WTC11 (cell line): Measurements from ENCODE around the gene TSBP1. TPM values are rescaled to one million over a fixed set of nuclear protein-coding genes. Genes with fewer than 3 reads are reported as not detected.

ENCODE experiments used
- ATAC-seq: fragments of 200-7000 bp; cut with Tn5 transposase; 2 replicates; pipeline ENCODE4 v1.10.0; 2021; ENCODE audit warnings: mild to moderate bottlenecking, moderate library complexity
- CTCF ChIA-PET: fragments of 300-600 bp; sonication (Branson Sonifier 250); formaldehyde crosslinking; loops from one replicate; lab custom pipeline; 2021; ENCODE audit warnings: antibody characterized with exemption; lab: Charles Lee
- POLR2A ChIA-PET: fragments of 350-600 bp; sonication (Branson Sonifier 250); formaldehyde crosslinking; loops from one replicate; lab custom pipeline; 2021; ENCODE audit warnings: antibody characterized with exemption; lab: Charles Lee
- DNase-seq: peaks from one replicate; pipeline ENCODE4 v3.0.0; 2021; ENCODE audit warnings: low spot score
- H3K27ac Mint-ChIP-seq: 2 replicates; pipeline ENCODE4 v1.8.0; 2021; ENCODE audit warnings: mixed read lengths
- H3K27me3 Mint-ChIP-seq: 2 replicates; pipeline ENCODE4 v1.8.0; 2021; ENCODE audit warnings: low read depth, mild to moderate bottlenecking, moderate library complexity, mixed read lengths
- H3K36me3 Mint-ChIP-seq: 2 replicates; pipeline ENCODE4 v1.8.0; 2021; ENCODE audit warnings: mixed read lengths
- H3K4me1 Mint-ChIP-seq: 2 replicates; pipeline ENCODE4 v1.8.0; 2022; ENCODE audit warnings: mixed read lengths
- H3K4me3 Mint-ChIP-seq: 2 replicates; pipeline ENCODE4 v1.8.0; 2021; ENCODE audit warnings: mild to moderate bottlenecking, moderate library complexity, mixed read lengths
- H3K9me3 Mint-ChIP-seq: 2 replicates; pipeline ENCODE4 v1.8.0; 2021; ENCODE audit warnings: mixed read lengths
- ATF1 ChIP-seq: sonication (generic); formaldehyde crosslinking; IDR thresholded peaks from 2 replicates; pipeline ENCODE4 v1.8.1; 2023; ENCODE audit warnings: mild to moderate bottlenecking, moderate library complexity, missing genetic modification reagents
- ELF4 ChIP-seq: sonication (generic); formaldehyde crosslinking; IDR thresholded peaks from 2 replicates; pipeline ENCODE4 v1.8.1; 2022; ENCODE audit warnings: low read depth, mild to moderate bottlenecking, moderate library complexity, missing genetic modification reagents
- ETV6 ChIP-seq: sonication (generic); formaldehyde crosslinking; IDR thresholded peaks from 2 replicates; pipeline ENCODE4 v1.8.1; 2022; ENCODE audit warnings: mild to moderate bottlenecking, missing genetic modification reagents
- FOXJ3 ChIP-seq: sonication (generic); formaldehyde crosslinking; IDR thresholded peaks from 2 replicates; pipeline ENCODE4 v1.9.0; 2021; ENCODE audit warnings: missing genetic modification reagents, mild to moderate bottlenecking, borderline replicate concordance
- FOXP1 ChIP-seq: sonication (generic); formaldehyde crosslinking; IDR thresholded peaks from 2 replicates; pipeline ENCODE4 v1.8.0; 2022; ENCODE audit warnings: missing genetic modification reagents, mild to moderate bottlenecking, moderate library complexity, borderline replicate concordance
- FOXP4 ChIP-seq: sonication (generic); formaldehyde crosslinking; IDR thresholded peaks from 2 replicates; pipeline ENCODE4 v1.8.0; 2022; ENCODE audit warnings: mild to moderate bottlenecking, missing genetic modification reagents
- GTF2I ChIP-seq: fragments of 250-450 bp; sonication (Bioruptor Pico); conservative IDR thresholded peaks from 2 replicates; pipeline ENCODE4 v1.4.0; 2021; ENCODE audit warnings: mild to moderate bottlenecking
- HMGA2 ChIP-seq: fragments of 250-450 bp; sonication (Bioruptor Pico); IDR thresholded peaks from 2 replicates; pipeline ENCODE4 v1.4.0; 2021; ENCODE audit warnings: mild to moderate bottlenecking, moderate library complexity
- JUN ChIP-seq: sonication (generic); formaldehyde crosslinking; IDR thresholded peaks from 2 replicates; pipeline ENCODE4 v1.8.0; 2023; ENCODE audit warnings: mild to moderate bottlenecking, missing genetic modification reagents
- PRDM15 ChIP-seq: sonication (generic); formaldehyde crosslinking; IDR thresholded peaks from 2 replicates; pipeline ENCODE4 v1.8.0; 2022; ENCODE audit warnings: missing genetic modification reagents
- RELA ChIP-seq: sonication (generic); formaldehyde crosslinking; IDR thresholded peaks from 2 replicates; pipeline ENCODE4 v1.8.1; 2022; ENCODE audit warnings: missing genetic modification reagents, mild to moderate bottlenecking, borderline replicate concordance
- SMAD3 ChIP-seq: sonication (generic); formaldehyde crosslinking; IDR thresholded peaks from 2 replicates; pipeline ENCODE4 v1.8.0; 2022; ENCODE audit warnings: missing genetic modification reagents, mild to moderate bottlenecking, borderline replicate concordance
- TEAD1 ChIP-seq: sonication (generic); formaldehyde crosslinking; IDR thresholded peaks from 2 replicates; pipeline ENCODE4 v1.8.0; 2022; ENCODE audit warnings: mild to moderate bottlenecking, missing genetic modification reagents
- USF2 ChIP-seq: sonication (generic); formaldehyde crosslinking; IDR thresholded peaks from 2 replicates; pipeline ENCODE4 v1.8.1; 2023; ENCODE audit warnings: mild to moderate bottlenecking, missing genetic modification reagents, moderate library complexity
- ZNF138 ChIP-seq: sonication (generic); formaldehyde crosslinking; conservative IDR thresholded peaks from 2 replicates; pipeline ENCODE4 v1.8.1; 2022; ENCODE audit warnings: mild to moderate bottlenecking, moderate library complexity, missing genetic modification reagents
- ZNF263 ChIP-seq: sonication (generic); formaldehyde crosslinking; IDR thresholded peaks from 2 replicates; pipeline ENCODE4 v1.8.1; 2022; ENCODE audit warnings: low read depth, mild to moderate bottlenecking, moderate library complexity, missing genetic modification reagents
- ZNF416 ChIP-seq: fragments of 250-450 bp; sonication (Bioruptor Pico); IDR thresholded peaks from 2 replicates; pipeline ENCODE4 v1.9.0; 2021; ENCODE audit warnings: mild to moderate bottlenecking, inconsistent platforms
- ZNF425 ChIP-seq: fragments of 250-450 bp; sonication (Bioruptor Pico); conservative IDR thresholded peaks from 2 replicates; pipeline ENCODE4 v1.9.0; 2021; ENCODE audit warnings: mild to moderate bottlenecking
- ZNF671 ChIP-seq: fragments of 250-450 bp; sonication (Bioruptor Pico); IDR thresholded peaks from 2 replicates; pipeline ENCODE4 v1.8.0; 2021; ENCODE audit warnings: mild to moderate bottlenecking
- total RNA-seq: library from RNA; stranded (reverse); gene quantifications from 3 replicates; pipeline ENCODE4 v1.2.3, GENCODE V29; 2021
- TF ChIP-seq, protein P1 (sequence below): fragments of 200-600 bp; IDR thresholded peaks from 2 replicates; pipeline ENCODE4 v1.8.0; 2022; ENCODE audit warnings: antibody characterized with exemption
- TF ChIP-seq, protein P2 (sequence below): sonication (generic); formaldehyde crosslinking; IDR thresholded peaks from 2 replicates; pipeline ENCODE4 v1.8.1; 2023; ENCODE audit warnings: mild to moderate bottlenecking, moderate library complexity, missing genetic modification reagents
- TF ChIP-seq, protein P3 (sequence below): sonication (generic); formaldehyde crosslinking; IDR thresholded peaks from 2 replicates; pipeline ENCODE4 v1.8.0; 2022; ENCODE audit warnings: mild to moderate bottlenecking, missing genetic modification reagents

The TSBP1 gene
- total RNA-seq, 1 experiment from 2014 or later: not detected

GRCh38 chr6:32244946-32245398 is 126.7 kb downstream of the TSBP1 start (continued):
- no peak for TF ChIP-seq GTF2I (CRISPR knock-in tag)
- TF ChIP-seq, protein P1, sequence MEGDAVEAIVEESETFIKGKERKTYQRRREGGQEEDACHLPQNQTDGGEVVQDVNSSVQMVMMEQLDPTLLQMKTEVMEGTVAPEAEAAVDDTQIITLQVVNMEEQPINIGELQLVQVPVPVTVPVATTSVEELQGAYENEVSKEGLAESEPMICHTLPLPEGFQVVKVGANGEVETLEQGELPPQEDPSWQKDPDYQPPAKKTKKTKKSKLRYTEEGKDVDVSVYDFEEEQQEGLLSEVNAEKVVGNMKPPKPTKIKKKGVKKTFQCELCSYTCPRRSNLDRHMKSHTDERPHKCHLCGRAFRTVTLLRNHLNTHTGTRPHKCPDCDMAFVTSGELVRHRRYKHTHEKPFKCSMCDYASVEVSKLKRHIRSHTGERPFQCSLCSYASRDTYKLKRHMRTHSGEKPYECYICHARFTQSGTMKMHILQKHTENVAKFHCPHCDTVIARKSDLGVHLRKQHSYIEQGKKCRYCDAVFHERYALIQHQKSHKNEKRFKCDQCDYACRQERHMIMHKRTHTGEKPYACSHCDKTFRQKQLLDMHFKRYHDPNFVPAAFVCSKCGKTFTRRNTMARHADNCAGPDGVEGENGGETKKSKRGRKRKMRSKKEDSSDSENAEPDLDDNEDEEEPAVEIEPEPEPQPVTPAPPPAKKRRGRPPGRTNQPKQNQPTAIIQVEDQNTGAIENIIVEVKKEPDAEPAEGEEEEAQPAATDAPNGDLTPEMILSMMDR: peak; percentile 88
- TF ChIP-seq, protein P2, sequence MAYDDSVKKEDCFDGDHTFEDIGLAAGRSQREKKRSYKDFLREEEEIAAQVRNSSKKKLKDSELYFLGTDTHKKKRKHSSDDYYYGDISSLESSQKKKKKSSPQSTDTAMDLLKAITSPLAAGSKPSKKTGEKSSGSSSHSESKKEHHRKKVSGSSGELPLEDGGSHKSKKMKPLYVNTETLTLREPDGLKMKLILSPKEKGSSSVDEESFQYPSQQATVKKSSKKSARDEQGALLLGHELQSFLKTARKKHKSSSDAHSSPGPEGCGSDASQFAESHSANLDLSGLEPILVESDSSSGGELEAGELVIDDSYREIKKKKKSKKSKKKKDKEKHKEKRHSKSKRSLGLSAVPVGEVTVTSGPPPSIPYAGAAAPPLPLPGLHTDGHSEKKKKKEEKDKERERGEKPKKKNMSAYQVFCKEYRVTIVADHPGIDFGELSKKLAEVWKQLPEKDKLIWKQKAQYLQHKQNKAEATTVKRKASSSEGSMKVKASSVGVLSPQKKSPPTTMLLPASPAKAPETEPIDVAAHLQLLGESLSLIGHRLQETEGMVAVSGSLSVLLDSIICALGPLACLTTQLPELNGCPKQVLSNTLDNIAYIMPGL (CRISPR knock-in tag): 0 out of 2 replicates have a peak, but pooled peaks have one; percentile 24
- TF ChIP-seq ZNF263 (CRISPR knock-in tag): no peak

DNA sequence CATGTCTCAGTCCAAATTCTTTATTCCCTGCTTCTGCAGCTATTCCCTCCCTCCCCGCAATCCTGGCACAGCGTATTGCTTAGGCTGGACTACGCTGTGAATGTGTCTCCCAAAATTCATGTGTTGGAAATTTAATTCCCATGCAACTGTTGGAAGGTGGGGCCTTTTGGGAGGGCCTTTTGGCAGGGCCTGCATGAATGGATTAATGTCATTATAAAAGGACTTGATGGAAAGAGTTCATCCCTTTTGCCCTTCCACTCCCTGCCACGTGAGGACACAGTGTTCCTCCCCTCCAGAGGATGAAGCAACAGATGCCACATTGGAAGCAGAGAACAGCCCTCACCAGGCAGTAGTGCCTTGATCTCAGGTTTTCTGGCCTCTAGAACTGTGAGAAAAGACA is 127.4 kb downstream of the TSBP1 start:
- peaks cover 19% of the 10 kb centered on the region for H3K9me3 Mint-ChIP-seq
- POLR2A ChIA-PET: no interaction called here
- DNase-seq (no peak), ATAC-seq (no peak; the same call in 1 of the 2 replicates)
- CTCF ChIA-PET: interaction anchor here (1.0 to 2.9 kb wide), 5 partner anchors 11 to 315 kb away, joined by 3 to 24 read pairs (median 4); no protein-coding TSS in a partner anchor
- peaks cover 5% of the 10 kb centered on the region; the same call in 1 of the 2 replicates for H3K27me3 Mint-ChIP-seq
- peaks cover 6% of the 10 kb centered on the region for H3K4me1 Mint-ChIP-seq
- peaks cover 11% of the 10 kb centered on the region; the same call in 1 of the 2 replicates for H3K36me3 Mint-ChIP-seq
- TF ChIP-seq FOXP4 (no peak), ELF4 (CRISPR knock-in tag) (no peak), SMAD3 (no peak), TEAD1 (no peak), USF2 (CRISPR knock-in tag) (no peak), JUN (CRISPR knock-in tag) (no peak), RELA (CRISPR knock-in tag) (no peak), ETV6 (CRISPR knock-in tag) (no peak), ZNF138 (no peak), FOXJ3 (no peak), ATF1 (CRISPR knock-in tag) (no peak), PRDM15 (CRISPR knock-in tag) (no peak), HMGA2 (CRISPR knock-in tag) (no peak), ZNF416 (CRISPR knock-in tag) (no peak), ZNF671 (CRISPR knock-in tag) (no peak), GTF2I (CRISPR knock-in tag) (no peak), ZNF425 (no peak), FOXP1 (CRISPR knock-in tag) (no peak)
- TF ChIP-seq, protein P3, sequence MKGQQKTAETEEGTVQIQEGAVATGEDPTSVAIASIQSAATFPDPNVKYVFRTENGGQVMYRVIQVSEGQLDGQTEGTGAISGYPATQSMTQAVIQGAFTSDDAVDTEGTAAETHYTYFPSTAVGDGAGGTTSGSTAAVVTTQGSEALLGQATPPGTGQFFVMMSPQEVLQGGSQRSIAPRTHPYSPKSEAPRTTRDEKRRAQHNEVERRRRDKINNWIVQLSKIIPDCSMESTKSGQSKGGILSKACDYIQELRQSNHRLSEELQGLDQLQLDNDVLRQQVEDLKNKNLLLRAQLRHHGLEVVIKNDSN (CRISPR knock-in tag): no peak
- no peak overlapping the region for H3K27ac Mint-ChIP-seq
- H3K4me3 Mint-ChIP-seq: no peak overlapping the region
